Brain microvascular endothelial cell (primary cell): ENCODE measurements around the gene ASCC1.
A peak's percentile ranks its signal among the peaks of the same experiment; 100 is the strongest.

ENCODE experiments used
- DNase-seq: peaks from one replicate; pipeline ENCODE4 v3.0.0-alpha.2; 2020
- H3K27ac ChIP-seq: fragments of 250-450 bp; sonication (Bioruptor Pico); 2 replicates; pipeline ENCODE4 v1.5.1; 2020; ENCODE audit warnings: mild to moderate bottlenecking, moderate library complexity
- H3K27me3 ChIP-seq: fragments of 250-450 bp; sonication (Bioruptor Pico); replicated peaks from 2 replicates; pipeline ENCODE4 v1.5.1; 2020; ENCODE audit warnings: mild to moderate bottlenecking
- H3K36me3 ChIP-seq: fragments of 250-450 bp; sonication (Bioruptor Pico); replicated peaks from 2 replicates; pipeline ENCODE4 v1.5.1; 2020; ENCODE audit warnings: mild to moderate bottlenecking
- H3K4me3 ChIP-seq: 2 replicates; pipeline ENCODE4 v1.5.1; 2011; ENCODE audit warnings: low read depth, mild to moderate bottlenecking, control low read depth, low read length, moderate library complexity
- in situ Hi-C: cut with HindIII; loops from 2 replicates; pipeline ENCODE4 v1.10.0; 2017; ENCODE audit warnings: low sequenced_read_pairs, low pct_ligation_motif_present
- TF ChIP-seq, protein P1 (sequence below): IDR thresholded peaks from 2 replicates; pipeline ENCODE4 v1.5.1; 2011; ENCODE audit warnings: low read depth, mild to moderate bottlenecking, moderate library complexity, low read length, control low read depth, inconsistent platforms; ENCODE audit errors: missing control alignments

The ASCC1 gene

DNA sequence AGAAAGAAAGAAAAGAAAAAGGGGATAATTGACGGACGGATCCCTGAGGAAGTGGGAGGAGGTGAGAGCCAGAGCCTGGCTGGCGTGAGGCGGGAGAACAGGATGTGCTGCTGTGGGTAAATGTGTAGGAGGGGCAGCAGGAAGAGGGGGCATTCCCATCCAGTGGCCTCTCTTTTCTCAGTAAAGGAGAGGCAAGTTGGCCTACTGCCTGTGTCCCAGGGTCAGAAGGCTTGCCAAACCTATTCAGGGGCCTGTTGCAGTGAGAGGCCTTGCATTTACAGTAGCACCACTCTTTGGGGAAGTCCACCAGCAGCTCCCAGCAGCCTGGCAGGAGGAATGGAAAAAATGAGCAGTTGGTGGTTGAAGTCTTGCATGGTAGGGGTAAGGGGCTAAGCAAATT is 26.6 kb upstream of the ASCC1 start:
- Histone ChIP-seq H3K36me3 (no peaks in the 10 kb centered on the region), H3K4me3 (no peak overlapping the region), H3K27ac (peak overlapping the region; percentile 19), H3K27me3 (no peaks in the 10 kb centered on the region)
- TF ChIP-seq, protein P1, sequence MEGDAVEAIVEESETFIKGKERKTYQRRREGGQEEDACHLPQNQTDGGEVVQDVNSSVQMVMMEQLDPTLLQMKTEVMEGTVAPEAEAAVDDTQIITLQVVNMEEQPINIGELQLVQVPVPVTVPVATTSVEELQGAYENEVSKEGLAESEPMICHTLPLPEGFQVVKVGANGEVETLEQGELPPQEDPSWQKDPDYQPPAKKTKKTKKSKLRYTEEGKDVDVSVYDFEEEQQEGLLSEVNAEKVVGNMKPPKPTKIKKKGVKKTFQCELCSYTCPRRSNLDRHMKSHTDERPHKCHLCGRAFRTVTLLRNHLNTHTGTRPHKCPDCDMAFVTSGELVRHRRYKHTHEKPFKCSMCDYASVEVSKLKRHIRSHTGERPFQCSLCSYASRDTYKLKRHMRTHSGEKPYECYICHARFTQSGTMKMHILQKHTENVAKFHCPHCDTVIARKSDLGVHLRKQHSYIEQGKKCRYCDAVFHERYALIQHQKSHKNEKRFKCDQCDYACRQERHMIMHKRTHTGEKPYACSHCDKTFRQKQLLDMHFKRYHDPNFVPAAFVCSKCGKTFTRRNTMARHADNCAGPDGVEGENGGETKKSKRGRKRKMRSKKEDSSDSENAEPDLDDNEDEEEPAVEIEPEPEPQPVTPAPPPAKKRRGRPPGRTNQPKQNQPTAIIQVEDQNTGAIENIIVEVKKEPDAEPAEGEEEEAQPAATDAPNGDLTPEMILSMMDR, result no peak
- DNase-seq, result no peak
- in situ Hi-C loops, result no loop called here

DNA sequence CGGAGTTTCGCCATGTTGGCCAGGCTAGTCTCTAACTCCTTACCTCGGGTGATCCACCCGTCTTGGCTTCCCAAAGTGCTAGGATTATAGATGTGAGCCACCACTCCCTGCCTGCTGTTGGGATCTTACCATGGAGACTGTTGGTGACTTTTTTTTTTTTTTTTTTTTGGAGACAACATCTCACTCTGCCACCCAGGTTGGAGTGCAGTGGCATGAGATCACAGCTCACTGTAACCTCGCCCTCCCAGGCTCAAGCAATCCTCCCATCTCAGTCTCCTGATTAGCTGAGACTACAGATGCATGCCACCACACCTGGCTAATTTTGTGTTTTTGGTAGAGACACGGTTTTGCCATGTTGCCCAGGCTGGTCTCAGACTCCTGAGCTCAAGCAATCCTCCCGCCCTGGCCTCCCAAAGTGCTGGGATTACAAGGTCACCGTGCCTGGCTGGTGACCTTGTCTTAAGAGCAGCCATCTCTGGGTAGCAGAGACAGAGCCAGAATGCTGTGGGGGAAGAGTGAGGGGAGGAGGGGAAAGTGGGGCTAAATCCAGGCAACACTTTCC is 25.7 kb upstream of the ASCC1 start:
- in situ Hi-C loops, result no loop called here
- no peak overlapping the region for H3K27ac ChIP-seq
- no peak for DNase-seq
- TF ChIP-seq, protein P1, result no peak
- H3K4me3 ChIP-seq, result no peak overlapping the region
- no peaks in the 10 kb centered on the region for H3K27me3 ChIP-seq
- no peaks in the 10 kb centered on the region for H3K36me3 ChIP-seq

DNA sequence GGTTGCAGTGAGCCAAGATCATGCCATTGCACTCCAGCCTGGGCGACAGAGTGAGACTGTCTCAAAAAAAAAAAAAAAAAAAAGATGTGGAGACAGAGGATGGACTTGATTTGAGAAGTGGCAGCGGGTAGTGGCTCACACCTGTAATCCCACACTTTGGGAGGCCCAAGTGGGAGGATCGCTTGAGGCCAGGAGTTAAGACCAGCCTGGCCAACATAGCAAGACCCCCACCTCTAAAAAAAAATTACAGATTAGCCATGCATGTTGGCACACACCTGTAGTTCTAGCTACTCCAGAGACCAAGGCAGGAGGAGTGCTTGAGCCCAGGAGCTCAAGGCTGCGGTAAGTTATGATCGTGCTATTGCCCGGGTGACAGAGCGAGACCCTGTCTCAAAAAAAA is 24.3 kb upstream of the ASCC1 start:
- Histone ChIP-seq H3K36me3 (no peaks in the 10 kb centered on the region), H3K4me3 (no peak overlapping the region), H3K27me3 (no peaks in the 10 kb centered on the region), H3K27ac (no peak overlapping the region)
- no peak for DNase-seq
- in situ Hi-C loops, result no loop called here
- TF ChIP-seq, protein P1, result no peak

DNA sequence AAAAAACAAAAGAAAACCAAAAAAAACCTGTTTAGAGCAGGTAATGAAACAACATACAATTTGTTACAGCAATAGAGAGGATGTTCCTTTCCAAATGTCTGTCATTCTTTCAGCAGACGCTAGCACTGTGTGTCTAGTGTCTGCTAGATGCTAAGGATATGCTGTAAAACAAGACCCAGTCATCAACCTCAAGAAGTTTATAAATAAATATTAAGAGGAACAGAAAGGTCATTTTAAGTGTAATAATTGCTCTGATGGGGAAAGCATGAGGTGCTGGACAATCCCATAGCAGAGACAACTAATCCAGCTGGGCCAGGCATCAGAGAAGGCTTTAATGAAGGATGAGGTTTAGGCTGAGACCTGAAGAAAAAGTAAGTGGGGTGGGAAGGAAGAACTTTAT is 23.3 kb upstream of the ASCC1 start:
- H3K27ac ChIP-seq, result no peak overlapping the region
- no peaks in the 10 kb centered on the region for H3K27me3 ChIP-seq
- TF ChIP-seq, protein P1, result no peak
- in situ Hi-C loops, result no loop called here
- H3K4me3 ChIP-seq, result no peak overlapping the region
- peaks cover under 1% of the 10 kb centered on the region for H3K36me3 ChIP-seq
- no peak for DNase-seq

DNA sequence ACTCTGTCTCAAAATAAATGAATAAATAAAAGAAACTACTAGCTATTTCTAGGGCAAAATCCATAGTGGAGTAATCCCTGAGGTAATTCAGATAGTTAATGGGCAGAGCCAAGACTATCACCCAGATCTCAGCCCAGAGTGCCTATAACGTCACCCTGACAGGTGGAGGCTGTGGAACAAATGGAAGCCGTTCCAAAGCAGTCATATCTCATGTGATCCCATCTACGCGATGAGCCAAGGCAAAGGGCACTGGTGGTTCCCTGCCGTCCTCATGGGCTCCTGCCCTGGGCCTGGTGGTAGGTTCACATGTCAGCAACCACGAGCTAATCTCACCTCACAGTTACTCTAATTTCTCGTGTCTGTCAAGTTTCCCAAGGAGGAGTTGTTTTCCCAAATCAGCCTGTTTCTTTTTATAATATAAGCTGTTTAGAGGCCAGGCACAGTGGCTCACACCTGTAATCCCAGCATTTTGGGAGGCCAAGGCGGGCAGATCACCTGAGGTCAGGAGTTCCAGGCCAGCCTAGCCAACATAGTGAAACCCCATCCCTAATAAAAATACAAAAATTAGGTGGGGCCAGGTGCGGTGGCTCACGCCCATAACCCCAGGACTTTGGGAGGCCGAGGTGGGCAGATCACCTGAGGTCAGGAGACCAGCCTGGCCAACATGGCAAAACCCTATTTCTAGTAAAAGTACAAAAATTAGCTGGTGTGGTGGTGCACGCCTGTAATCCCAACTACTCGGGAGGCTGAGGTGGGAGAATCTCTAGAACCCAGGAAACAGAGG is 22.5 kb upstream of the ASCC1 start:
- TF ChIP-seq, protein P1, result no peak
- H3K36me3 ChIP-seq, result peaks cover 3% of the 10 kb centered on the region
- in situ Hi-C loops, result no loop called here
- H3K4me3 ChIP-seq, result no peak overlapping the region
- no peak overlapping the region for H3K27ac ChIP-seq
- no peak for DNase-seq
- no peaks in the 10 kb centered on the region for H3K27me3 ChIP-seq
